GM18505 (cell line): ENCODE data around the gene GBP6.
"Not testable (repeated sequence)": the region's sequence is repeated elsewhere in the genome, so short reads cannot be mapped to it uniquely, and the experiment has no call there.

ENCODE experiments used
- ATAC-seq: cut with Tn5 transposase; IDR thresholded peaks from one replicate; pipeline ENCODE4 v1.9.1; 2021; ENCODE audit not compliant: unreplicated experiment
- POLR2A ChIP-seq: IDR thresholded peaks from 4 replicates; pipeline ENCODE4 v1.6.1; 2011; ENCODE audit warnings: borderline replicate concordance; ENCODE audit not compliant: insufficient read depth, insufficient read length; ENCODE audit errors: extremely low read depth

Gene GBP6

DNA sequence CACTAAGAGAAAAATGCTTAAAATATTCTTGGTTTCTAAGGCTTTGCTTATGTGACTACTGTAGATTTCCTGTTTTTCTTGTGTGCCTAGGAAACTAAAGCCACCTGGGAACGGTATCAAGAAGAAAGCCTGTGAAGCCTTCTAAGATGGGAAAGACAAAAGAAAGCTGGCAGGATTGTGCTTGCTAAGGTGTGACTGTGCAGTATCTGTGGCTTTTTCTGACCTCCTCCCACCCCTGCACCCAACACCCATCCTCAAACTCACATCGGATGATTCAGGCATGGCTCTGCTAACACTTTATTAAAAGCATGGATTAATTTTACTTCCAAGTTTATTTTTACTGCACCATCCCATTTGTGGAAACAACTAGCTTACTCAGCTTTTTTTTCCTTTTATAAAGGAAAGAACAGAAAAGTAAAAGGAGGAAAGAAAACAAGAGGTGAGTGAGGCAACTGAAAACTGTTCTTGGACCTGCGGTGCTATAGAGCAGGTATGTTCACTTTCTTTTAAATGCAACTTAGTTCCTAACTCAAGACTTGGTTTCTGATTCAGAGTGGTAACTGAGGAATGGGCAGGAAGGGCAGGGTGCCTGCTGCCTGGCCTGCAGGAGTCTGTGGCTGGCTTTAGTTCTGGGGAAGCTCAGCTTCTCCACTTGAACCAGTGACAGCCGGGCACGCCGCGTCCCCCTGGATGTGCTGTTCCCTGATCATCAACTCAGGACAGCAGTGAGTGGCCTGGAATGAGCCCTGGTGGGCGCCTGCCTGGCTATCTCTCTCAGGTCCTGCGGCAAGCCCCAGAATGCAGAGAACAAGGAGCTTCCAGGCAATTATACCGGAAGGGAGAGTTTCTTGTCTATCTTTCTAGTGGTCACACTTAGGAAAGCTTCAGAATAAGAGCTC is at the start of gene GBP6:
GBP6 (plus strand) TSS at position 422 of the 899 bp plus-strand sequence. CDS start 4,493 bp downstream, outside the sequence.
- TF ChIP-seq POLR2A: no peak
- peak; percentile 43 for ATAC-seq

DNA sequence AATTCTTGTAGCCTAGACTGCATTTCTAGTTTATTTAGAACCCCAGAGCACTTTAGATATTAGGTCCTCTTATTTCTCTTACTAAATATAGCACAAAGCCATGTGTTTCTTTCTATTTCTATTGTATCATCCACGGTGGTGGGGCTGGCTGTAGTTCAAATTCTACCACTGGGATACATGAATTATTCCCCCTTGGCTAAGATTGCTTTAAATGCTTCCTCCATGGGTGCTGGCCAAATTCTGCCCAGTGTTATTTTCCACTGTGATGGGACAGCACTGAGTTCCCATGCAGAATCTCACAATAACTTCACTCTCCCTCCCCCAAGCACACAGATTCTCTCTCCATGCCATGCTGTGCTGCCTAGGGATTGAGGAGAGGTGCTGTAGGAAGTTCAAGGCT is 41.5 kb upstream of the GBP6 start:
- TF ChIP-seq POLR2A: no peak
- ATAC-seq: no peak

DNA sequence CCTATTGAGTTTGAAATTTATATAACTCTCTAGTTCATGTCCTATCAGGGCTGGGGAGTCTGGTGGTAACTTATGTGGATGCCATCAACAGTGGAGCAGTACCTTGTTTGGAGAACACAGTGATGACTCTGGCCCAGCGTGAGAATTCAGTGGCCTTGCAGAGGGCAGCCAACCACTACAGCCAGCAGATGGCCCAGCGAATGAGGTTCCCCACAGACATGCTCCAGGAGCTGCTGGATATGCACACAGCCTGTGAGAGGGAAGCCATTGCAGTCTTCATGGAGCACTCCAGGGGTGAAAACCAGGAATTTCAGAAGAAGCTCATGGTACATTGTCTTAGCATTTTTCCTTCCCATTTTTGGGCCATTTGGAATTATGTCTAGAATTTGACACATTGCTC is 32.0 kb upstream of the GBP6 start:
- TF ChIP-seq POLR2A: no peak

DNA sequence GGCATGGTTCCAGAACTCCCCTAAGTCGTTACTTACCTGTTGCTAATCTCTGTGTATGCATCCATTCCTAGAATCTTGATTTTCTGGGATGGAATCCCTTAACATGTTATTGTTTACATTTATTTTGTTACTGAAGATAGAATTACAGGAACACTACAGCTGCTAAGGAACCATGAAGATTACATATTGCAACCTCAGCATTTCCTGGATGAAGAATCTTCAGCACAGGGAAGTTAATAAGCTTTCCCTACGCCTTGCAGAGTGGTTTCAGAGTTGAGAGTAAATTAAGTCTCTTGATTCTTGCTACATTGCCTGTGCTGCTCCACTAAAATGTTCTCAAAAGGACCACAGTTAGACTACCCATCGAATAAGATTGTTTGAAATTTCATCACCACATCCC is 31.4 kb upstream of the GBP6 start:
- ATAC-seq: no peak

More for the DNA sequence above, 32.0 kb upstream of the GBP6 start:
- ATAC-seq: no peak

DNA sequence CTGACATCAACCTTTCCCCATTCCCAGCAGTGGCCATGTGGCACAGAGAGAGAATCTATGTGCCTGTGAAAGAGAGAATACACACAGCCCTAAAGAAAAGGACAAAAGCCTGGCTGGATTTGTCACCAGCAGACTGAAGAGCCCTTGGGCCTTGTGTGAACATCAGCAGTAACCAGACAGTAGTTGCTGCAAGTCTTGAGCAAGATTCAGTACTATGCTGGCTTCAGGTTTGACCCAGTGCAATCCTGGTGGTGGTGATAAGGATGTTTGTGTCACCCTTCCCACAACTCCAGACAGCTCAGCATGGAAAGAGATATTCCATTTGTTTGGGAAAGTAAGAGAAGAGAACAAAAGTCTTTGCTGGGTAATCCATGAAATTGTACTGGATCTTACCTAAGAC is 28.4 kb upstream of the GBP6 start:
- no peak for ATAC-seq
- no peak for TF ChIP-seq POLR2A

More for the DNA sequence above, 31.4 kb upstream of the GBP6 start:
- TF ChIP-seq POLR2A: no peak

DNA sequence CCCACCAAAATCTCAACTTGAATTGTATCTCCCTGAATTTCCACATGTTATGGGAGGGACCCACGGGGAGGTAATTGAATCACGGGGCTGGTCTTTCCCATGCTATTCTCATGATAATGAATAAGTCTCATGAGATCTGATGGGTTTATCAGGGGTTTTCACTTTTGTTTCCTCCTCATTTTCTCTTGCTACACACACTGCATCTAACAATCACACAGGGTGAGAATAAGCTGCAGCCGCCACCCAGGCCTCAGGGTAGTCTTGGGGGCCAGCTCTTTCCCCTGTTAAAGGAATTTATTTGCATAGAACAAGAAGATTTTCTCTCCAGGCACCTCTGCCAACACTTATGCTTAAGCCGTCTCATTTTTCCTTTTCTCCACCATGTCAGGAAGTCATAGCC is 26.0 kb upstream of the GBP6 start:
- TF ChIP-seq POLR2A: no peak
- ATAC-seq: no peak

- TF ChIP-seq POLR2A: no peak
- ATAC-seq: no peak
Measured at GRCh38 chr1:89339039-89339438, 24.8 kb upstream of the GBP6 start.

- ATAC-seq: not testable (repeated sequence)
Measured at GRCh38 chr1:89345479-89345878, 18.4 kb upstream of the GBP6 start.

DNA sequence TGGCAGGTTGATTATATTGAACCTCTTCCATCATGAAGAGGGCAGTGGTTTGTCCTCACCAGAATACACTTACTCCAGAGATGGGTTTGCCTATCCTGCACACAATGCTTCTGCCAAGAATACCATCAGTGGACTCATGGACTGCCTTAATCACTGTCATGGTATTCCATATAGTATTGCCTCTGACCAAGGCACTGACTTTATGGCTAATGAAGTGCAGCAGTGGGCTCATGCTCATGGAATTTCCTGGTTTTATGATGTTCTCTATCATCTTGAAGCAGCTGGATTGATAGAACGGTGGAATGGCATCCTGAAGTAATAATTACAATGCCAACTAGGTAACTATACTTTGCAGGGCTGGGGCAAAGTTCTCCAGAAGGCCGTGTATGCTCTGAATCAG is 16.6 kb upstream of the GBP6 start:
- TF ChIP-seq POLR2A: no peak
- no peak for ATAC-seq

DNA sequence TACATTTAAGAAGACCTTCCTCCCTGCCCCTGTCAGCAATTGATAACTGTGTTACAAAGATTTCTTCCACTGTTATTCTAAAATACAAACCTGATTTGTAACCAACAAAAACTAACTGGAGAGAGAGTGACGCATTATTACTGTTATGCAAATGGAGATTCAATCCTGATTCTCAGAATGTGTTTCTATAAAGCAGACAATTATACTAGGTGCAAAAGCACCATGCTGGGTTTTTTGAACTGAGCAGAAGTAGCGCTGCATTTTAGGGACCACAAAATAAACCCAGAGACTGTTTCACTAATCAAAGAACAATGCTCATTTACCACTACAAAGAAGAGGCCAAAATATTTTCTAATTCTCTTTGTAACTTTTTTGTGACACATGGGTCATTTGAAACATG is 13.6 kb upstream of the GBP6 start:
- TF ChIP-seq POLR2A: no peak
- ATAC-seq: no peak

GRCh38 chr1:89351597-89352311 is 12.1 kb upstream of the GBP6 start:
- no peak for ATAC-seq
- TF ChIP-seq POLR2A: no peak

DNA sequence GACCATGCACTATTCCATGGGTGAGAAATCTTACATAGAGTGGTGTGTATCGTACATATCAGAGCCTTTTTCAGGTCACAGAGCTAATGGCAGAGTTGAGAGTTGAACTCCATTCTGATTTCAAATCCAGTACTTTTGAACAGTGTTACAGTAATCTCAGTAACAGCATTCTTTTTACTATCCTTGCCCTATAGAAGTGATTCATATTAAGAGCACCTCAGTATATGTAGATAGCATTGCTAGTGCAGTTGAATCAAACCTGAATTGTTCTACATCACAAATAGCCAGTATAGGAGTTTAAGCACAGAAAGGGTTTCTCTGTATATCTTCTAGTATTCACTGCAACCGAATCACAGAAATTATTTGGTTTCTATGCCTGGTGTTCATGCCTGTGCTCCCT is 11.4 kb upstream of the GBP6 start:
- no peak for TF ChIP-seq POLR2A
- no peak for ATAC-seq

DNA sequence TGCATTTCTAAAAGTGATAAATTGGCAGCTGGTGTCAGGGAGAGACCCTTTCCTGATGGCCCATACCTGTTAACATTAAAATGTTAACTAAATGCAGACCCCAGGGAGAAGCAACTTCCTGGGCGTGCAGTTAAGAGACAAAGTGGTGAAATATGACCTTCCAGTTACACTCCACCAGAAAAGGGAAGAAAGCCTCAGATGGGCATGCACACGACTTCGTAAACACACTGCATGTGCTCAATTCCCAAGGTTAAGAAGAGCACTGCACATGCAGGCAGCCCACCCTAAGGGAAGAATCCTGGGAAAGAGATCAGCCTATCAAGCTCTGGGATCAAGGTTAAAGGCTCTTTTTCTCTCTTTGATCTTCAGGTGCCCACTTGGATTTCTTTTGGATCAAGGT is 9.7 kb upstream of the GBP6 start:
- ATAC-seq: no peak
- TF ChIP-seq POLR2A: no peak

- no peak for ATAC-seq
- no peak for TF ChIP-seq POLR2A
Measured at GRCh38 chr1:89355056-89355455, 8.8 kb upstream of the GBP6 start.
